ENCODE measurements around the gene IARS2.
A peak's percentile ranks its signal among the peaks of the same experiment; 100 is the strongest.

DNA sequence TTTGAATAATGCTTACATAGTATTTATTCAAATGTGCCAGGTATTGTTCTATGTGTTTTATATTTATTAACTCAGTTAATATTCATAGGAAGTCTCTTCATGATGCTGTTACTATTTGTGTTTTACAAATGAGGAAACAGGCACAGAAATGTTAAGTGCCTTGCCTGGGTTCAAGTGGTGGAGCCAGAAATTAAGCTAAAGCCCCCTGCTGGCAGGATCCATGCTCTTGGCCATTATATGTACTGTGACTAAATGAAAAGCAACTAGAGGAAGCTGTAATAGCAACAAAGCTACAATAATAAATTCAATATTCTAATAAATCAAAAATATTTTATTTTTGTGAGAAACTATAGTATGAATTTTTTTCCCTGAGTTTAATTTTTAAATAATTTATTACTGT is 30.0 kb downstream of the IARS2 start:
- TF ChIP-seq EZH2phosphoT487 (IDR thresholded peaks at IDR 0.05; ENCODE audit: low read length) = no peak
- TF ChIP-seq EZH2 (optimal IDR thresholded peaks at IDR 0.05; ENCODE audit: low read depth, low read length) = no peak
- peak; percentile 37 for TF ChIP-seq CTCF (IDR thresholded peaks at IDR 0.05; ENCODE audit: low read length)

All from MM.1S (cell line).